IPS DF 4.7 (cell line): ENCODE results near the gene CLCA1.
"Not testable (repeated sequence)": the region's sequence is repeated elsewhere in the genome, so short reads cannot be mapped to it uniquely, and the experiment has no call there.

Source experiments
- DNase-seq: peaks from one replicate; pipeline ENCODE4 v3.0.0-alpha.2; 2013; ENCODE audit warnings: low spot score; ENCODE audit errors: extremely low read depth

Gene CLCA1

GRCh38 chr1:86460998-86461397, 7.7 kb upstream of the CLCA1 start:
- no peak for DNase-seq

- DNase-seq, result no peak
Observed at GRCh38 chr1:86461482-86461881, 7.2 kb upstream of the CLCA1 start.

- DNase-seq, result no peak
Observed at GRCh38 chr1:86464819-86465218, 3.9 kb upstream of the CLCA1 start.

GRCh38 chr1:86466109-86466844, 2.5 kb upstream of the CLCA1 start:
- DNase-seq, result no peak

GRCh38 chr1:86466986-86467385, 1.7 kb upstream of the CLCA1 start:
- no peak for DNase-seq

- DNase-seq, result no peak
Observed at GRCh38 chr1:86470859-86471258, 2.1 kb downstream of the CLCA1 start.

GRCh38 chr1:86471291-86471690, 2.6 kb downstream of the CLCA1 start:
- no peak for DNase-seq

GRCh38 chr1:86472152-86472551, 3.4 kb downstream of the CLCA1 start:
- DNase-seq, result no peak

GRCh38 chr1:86472767-86473166, 4.0 kb downstream of the CLCA1 start:
- DNase-seq, result no peak

- DNase-seq, result no peak
Observed at GRCh38 chr1:86477256-86477655, 8.5 kb downstream of the CLCA1 start.

GRCh38 chr1:86477682-86478081, 9.0 kb downstream of the CLCA1 start:
- DNase-seq, result no peak

GRCh38 chr1:86478416-86479156, 9.9 kb downstream of the CLCA1 start:
- DNase-seq, result no peak

- DNase-seq, result no peak
Observed at GRCh38 chr1:86481966-86482365, 13.2 kb downstream of the CLCA1 start.

- DNase-seq, result no peak
Observed at GRCh38 chr1:86487131-86487810, 18.5 kb downstream of the CLCA1 start.

- DNase-seq, result no peak
Observed at GRCh38 chr1:86487811-86488141, 19.0 kb downstream of the CLCA1 start.

GRCh38 chr1:86489242-86489878, 20.6 kb downstream of the CLCA1 start:
- no peak for DNase-seq

GRCh38 chr1:86491171-86491950, 22.6 kb downstream of the CLCA1 start:
- DNase-seq, result no peak

GRCh38 chr1:86498281-86498680, 29.6 kb downstream of the CLCA1 start:
- no peak for DNase-seq

- no peak for DNase-seq
Observed at GRCh38 chr1:86499987-86500593, 31.4 kb downstream of the CLCA1 start.

GRCh38 chr1:86500714-86501113, 32.0 kb downstream of the CLCA1 start:
- DNase-seq, result no peak

GRCh38 chr1:86502125-86502646, 33.5 kb downstream of the CLCA1 start:
- DNase-seq, result not testable (repeated sequence)
